ENCODE data around the gene SUSD1.

Gene SUSD1

GRCh38 chr9:112168197-112168596 lies 6.9 kb downstream of the SUSD1 start:
- Histone ChIP-seq H3K27ac (no peak overlapping the region), H3K4me2 (no peak overlapping the region), H3K9ac (no peak overlapping the region), H3K27me3 (ENCODE audit: insufficient read depth, low read depth) (no peaks in the 10 kb centered on the region), H4K20me1 (ENCODE audit: insufficient read depth) (no peaks in the 10 kb centered on the region), H3K4me1 (ENCODE audit: low read depth, poor library complexity, severe bottlenecking) (peaks cover 29% of the 10 kb centered on the region), H2AFZ (ENCODE audit: low read depth) (no peak overlapping the region), H3K36me3 (ENCODE audit: insufficient read depth) (no peaks in the 10 kb centered on the region), H3K79me2 (ENCODE audit: insufficient read depth, low read depth) (no peaks in the 10 kb centered on the region), H3K4me3 (IDR thresholded peaks at IDR 0.05; ENCODE audit: insufficient read depth, low read depth, low read length) (no peak overlapping the region)
- no peak for TF ChIP-seq CTCF (conservative IDR thresholded peaks at IDR 0.05; ENCODE audit: low read depth, low read length)

- Histone ChIP-seq H3K4me2 (no peak overlapping the region), H3K4me3 (IDR thresholded peaks at IDR 0.05; ENCODE audit: insufficient read depth, low read depth, low read length) (no peak overlapping the region), H3K27ac (no peak overlapping the region), H3K9ac (no peak overlapping the region), H2AFZ (ENCODE audit: low read depth) (no peak overlapping the region), H3K4me1 (ENCODE audit: low read depth, poor library complexity, severe bottlenecking) (peaks cover 29% of the 10 kb centered on the region), H4K20me1 (ENCODE audit: insufficient read depth) (no peaks in the 10 kb centered on the region), H3K27me3 (ENCODE audit: insufficient read depth, low read depth) (no peaks in the 10 kb centered on the region), H3K79me2 (ENCODE audit: insufficient read depth, low read depth) (no peaks in the 10 kb centered on the region), H3K36me3 (ENCODE audit: insufficient read depth) (no peaks in the 10 kb centered on the region)
- TF ChIP-seq CTCF (conservative IDR thresholded peaks at IDR 0.05; ENCODE audit: low read depth, low read length), result no peak
These were observed 8.6 kb downstream of the SUSD1 start for GRCh38 chr9:112166176-112167140.

- Histone ChIP-seq H3K4me3 (IDR thresholded peaks at IDR 0.05; ENCODE audit: insufficient read depth, low read depth, low read length) (no peak overlapping the region), H4K20me1 (ENCODE audit: insufficient read depth) (no peaks in the 10 kb centered on the region), H2AFZ (ENCODE audit: low read depth) (no peak overlapping the region), H3K27ac (no peak overlapping the region), H3K36me3 (ENCODE audit: insufficient read depth) (no peaks in the 10 kb centered on the region), H3K9ac (no peak overlapping the region), H3K79me2 (ENCODE audit: insufficient read depth, low read depth) (no peaks in the 10 kb centered on the region), H3K27me3 (ENCODE audit: insufficient read depth, low read depth) (no peaks in the 10 kb centered on the region), H3K4me2 (no peak overlapping the region), H3K4me1 (ENCODE audit: low read depth, poor library complexity, severe bottlenecking) (peaks cover 14% of the 10 kb centered on the region)
- TF ChIP-seq CTCF (conservative IDR thresholded peaks at IDR 0.05; ENCODE audit: low read depth, low read length), result no peak
These were observed 12.3 kb downstream of the SUSD1 start for GRCh38 chr9:112162621-112163413.

- TF ChIP-seq CTCF (conservative IDR thresholded peaks at IDR 0.05; ENCODE audit: low read depth, low read length), result no peak
- Histone ChIP-seq H3K79me2 (ENCODE audit: insufficient read depth, low read depth) (no peaks in the 10 kb centered on the region), H3K27ac (no peak overlapping the region), H3K36me3 (ENCODE audit: insufficient read depth) (no peaks in the 10 kb centered on the region), H3K9ac (no peak overlapping the region), H3K4me1 (ENCODE audit: low read depth, poor library complexity, severe bottlenecking) (peaks cover 12% of the 10 kb centered on the region), H3K4me3 (IDR thresholded peaks at IDR 0.05; ENCODE audit: insufficient read depth, low read depth, low read length) (no peak overlapping the region), H3K4me2 (no peak overlapping the region), H3K27me3 (ENCODE audit: insufficient read depth, low read depth) (no peaks in the 10 kb centered on the region), H2AFZ (ENCODE audit: low read depth) (no peak overlapping the region), H4K20me1 (ENCODE audit: insufficient read depth) (no peaks in the 10 kb centered on the region)
These were observed 15.3 kb downstream of the SUSD1 start for GRCh38 chr9:112159781-112160180.
